ENCODE data around the gene RDH12.

The RDH12 gene

GRCh38 chr14:67776653-67777322 lies 75.1 kb downstream of the RDH12 start:
- no peaks in the 10 kb centered on the region for H3K9me3 ChIP-seq (ENCODE audit: control insufficient read depth in 1 of 2, low read length in 2 of 2)
- H3K27ac ChIP-seq (ENCODE audit: low read length), result no peak overlapping the region
- H3K4me1 ChIP-seq (ENCODE audit: control insufficient read depth in 1 of 2, insufficient read depth in 2 of 2, low read length in 2 of 2), result no peaks in the 10 kb centered on the region
- no peak overlapping the region for H3K4me3 ChIP-seq (ENCODE audit: low read depth in 1 of 2, low read length in 2 of 2)
- H3K27me3 ChIP-seq (ENCODE audit: low read depth, low read length), result no peaks in the 10 kb centered on the region
- H3K36me3 ChIP-seq (ENCODE audit: control insufficient read depth in 1 of 2, insufficient read depth in 2 of 2, low read length in 2 of 2), result peaks cover 81 to 95% of the 10 kb centered on the region in 2 donors

- H3K27me3 ChIP-seq (ENCODE audit: low read depth, low read length), result no peaks in the 10 kb centered on the region
- H3K36me3 ChIP-seq (ENCODE audit: control insufficient read depth in 1 of 2, insufficient read depth in 2 of 2, low read length in 2 of 2), result peaks cover 87 to 95% of the 10 kb centered on the region in 2 donors
- H3K9me3 ChIP-seq (ENCODE audit: control insufficient read depth in 1 of 2, low read length in 2 of 2), result no peaks in the 10 kb centered on the region
These were observed 77.1 kb downstream of the RDH12 start for GRCh38 chr14:67778792-67779191.

GRCh38 chr14:67782090-67782489 lies 80.4 kb downstream of the RDH12 start:
- no peaks in the 10 kb centered on the region for H3K4me1 ChIP-seq (ENCODE audit: control insufficient read depth in 1 of 2, insufficient read depth in 2 of 2, low read length in 2 of 2)

More at GRCh38 chr14:67778792-67779191, 77.1 kb downstream of the RDH12 start:
- no peaks in the 10 kb centered on the region for H3K4me1 ChIP-seq (ENCODE audit: control insufficient read depth in 1 of 2, insufficient read depth in 2 of 2, low read length in 2 of 2)
- H3K27ac ChIP-seq (ENCODE audit: low read length), result no peak overlapping the region
- no peak overlapping the region for H3K4me3 ChIP-seq (ENCODE audit: low read depth in 1 of 2, low read length in 2 of 2)

More at GRCh38 chr14:67782090-67782489, 80.4 kb downstream of the RDH12 start:
- Histone ChIP-seq H3K4me3 (ENCODE audit: low read depth in 1 of 2, low read length in 2 of 2) (no peak overlapping the region), H3K27me3 (ENCODE audit: low read depth, low read length) (no peaks in the 10 kb centered on the region), H3K27ac (ENCODE audit: low read length) (no peak overlapping the region), H3K36me3 (ENCODE audit: control insufficient read depth in 1 of 2, insufficient read depth in 2 of 2, low read length in 2 of 2) (peaks cover 84 to 91% of the 10 kb centered on the region in 2 donors), H3K9me3 (ENCODE audit: control insufficient read depth in 1 of 2, low read length in 2 of 2) (no peaks in the 10 kb centered on the region)

All from muscle layer of duodenum (tissue), 2 donors.